NCI-H1092 treated with DMSO at 0.1 percent for 48 hours (cell line): Measurements from ENCODE around the gene CCDC102B.

ENCODE experiments used
- DNase-seq: peaks from one replicate; lab custom pipeline; 2025; lab: John Stamatoyannopoulos, UW

CCDC102B gene

GRCh38 chr18:69085951-69086350 is 288.1 kb downstream of the CCDC102B start:
- DNase-seq, result no peak

GRCh38 chr18:69088973-69089372 is 291.1 kb downstream of the CCDC102B start:
- no peak for DNase-seq

GRCh38 chr18:69097349-69097748 is 299.5 kb downstream of the CCDC102B start:
- DNase-seq, result no peak

GRCh38 chr18:69102959-69103358 is 305.1 kb downstream of the CCDC102B start:
- no peak for DNase-seq
